Chondrocyte (in vitro differentiated cells): ENCODE measurements around the gene KAT5. TPM values are rescaled to one million over a fixed set of nuclear protein-coding genes. Genes with fewer than 3 reads are reported as not detected.

Experiments used
- DNase-seq: peaks from one replicate; pipeline ENCODE4 v3.0.0; 2021; ENCODE audit warnings: mixed read lengths, low spot score
- H3K27ac Mint-ChIP-seq: one replicate; pipeline ENCODE4 v1.8.0; 2021; ENCODE audit warnings: mild to moderate bottlenecking, moderate library complexity, mixed read lengths; ENCODE audit not compliant: unreplicated experiment
- H3K27me3 Mint-ChIP-seq: 2 replicates; pipeline ENCODE4 v1.8.0; 2021; ENCODE audit warnings: low read depth, mixed read lengths
- H3K36me3 Mint-ChIP-seq: 2 replicates; pipeline ENCODE4 v1.8.0; 2021; ENCODE audit warnings: low read depth, mixed read lengths
- H3K4me1 Mint-ChIP-seq: 2 replicates; pipeline ENCODE4 v1.8.0; 2021; ENCODE audit warnings: low read depth, mild to moderate bottlenecking, mixed read lengths
- H3K4me3 Mint-ChIP-seq: one replicate; pipeline ENCODE4 v1.8.0; 2021; ENCODE audit warnings: mild to moderate bottlenecking, moderate library complexity, mixed read lengths; ENCODE audit not compliant: unreplicated experiment
- H3K9me3 Mint-ChIP-seq: 2 replicates; pipeline ENCODE4 v1.8.0; 2021; ENCODE audit warnings: low read depth, mixed read lengths
- CTCF ChIP-seq: fragments of 200-600 bp; sonication (generic); IDR thresholded peaks from 2 replicates; pipeline ENCODE4 v1.5.0; 2021; ENCODE audit warnings: antibody characterized with exemption, mild to moderate bottlenecking, moderate library complexity
- long read RNA-seq: library from polyadenylated mRNA; stranded (forward); transcript quantifications from one replicate; pipeline ENCODE4 v2.0.0, GENCODE V29; 2021
- total RNA-seq: library from RNA; stranded (reverse); gene quantifications from 3 replicates; pipeline ENCODE4 v1.2.1, GENCODE V29; 2021

Gene KAT5
- total RNA-seq, result 39.9 to 53.6 TPM (median 43.2 TPM) in 3 replicates
- long read RNA-seq, transcript KAT5-201 (13 exons, 2,296 nt), result minor isoform, 7 of 80 reads
- long read RNA-seq, transcript KAT5-203 (14 exons, 2,237 nt), result minor isoform, 13 of 80 reads
- long read RNA-seq, transcript KAT5-208 (12 exons, 1,697 nt), result minor isoform, 17 of 80 reads
- long read RNA-seq, transcript KAT5-202 (13 exons, 2,059 nt), result major isoform, 19 of 80 reads
- long read RNA-seq, partial matches to known transcripts, result 9 of 80 reads
- long read RNA-seq, other reads (novel, unspliced or antisense), result 12 of 80 reads

- Mint-ChIP-seq H3K4me1 (peaks cover 30% of the 10 kb centered on the region), H3K36me3 (peaks cover 23% of the 10 kb centered on the region), H3K9me3 (no peaks in the 10 kb centered on the region), H3K27ac (peak within 1 kb of the TSS; percentile 100), H3K27me3 (no peaks in the 10 kb centered on the region), H3K4me3 (peak within 1 kb of the TSS; percentile 94)
- peak; percentile 93 for TF ChIP-seq CTCF
- DNase-seq, result peak; percentile 99
These were observed at the start of gene KAT5 for GRCh38 chr11:65711785-65712632. KAT5 (plus strand) TSS chr11:65712252; CDS start chr11:65712268, 16 bp downstream.

- DNase-seq, result peak; percentile 97
- Mint-ChIP-seq H3K4me1 (peaks cover 17% of the 10 kb centered on the region), H3K27me3 (no peaks in the 10 kb centered on the region), H3K27ac (peak within 1 kb of the TSS; percentile 97), H3K36me3 (peaks cover 18% of the 10 kb centered on the region), H3K4me3 (peak within 1 kb of the TSS; percentile 82), H3K9me3 (no peaks in the 10 kb centered on the region)
- TF ChIP-seq CTCF, result no peak
These were observed 49.0 kb upstream of the KAT5 start, which contains the start of gene RELA for GRCh38 chr11:65662799-65663638. RELA (minus strand) TSS chr11:65662916; CDS start chr11:65662832, 84 bp downstream.

GRCh38 chr11:65663639-65664200 is 48.3 kb upstream of the KAT5 start:
- TF ChIP-seq CTCF, result no peak
- no peaks in the 10 kb centered on the region for H3K27me3 Mint-ChIP-seq
- peak overlapping the region; percentile 97 for H3K27ac Mint-ChIP-seq
- H3K9me3 Mint-ChIP-seq, result no peaks in the 10 kb centered on the region
- peaks cover 17% of the 10 kb centered on the region for H3K4me1 Mint-ChIP-seq
- peak overlapping the region; percentile 82 for H3K4me3 Mint-ChIP-seq
- peaks cover 15% of the 10 kb centered on the region for H3K36me3 Mint-ChIP-seq
- DNase-seq, result peak; percentile 75

- no peak for DNase-seq
- Mint-ChIP-seq H3K4me3 (no peak overlapping the region), H3K4me1 (no peaks in the 10 kb centered on the region), H3K36me3 (no peaks in the 10 kb centered on the region), H3K27me3 (no peaks in the 10 kb centered on the region), H3K27ac (no peak overlapping the region), H3K9me3 (no peaks in the 10 kb centered on the region)
- TF ChIP-seq CTCF, result no peak
These were observed 39.7 kb upstream of the KAT5 start for GRCh38 chr11:65672180-65672860.
